Upper lobe of left lung (tissue), 4 donors: ENCODE measurements around the gene STOML1.
"Not testable (repeated sequence)": the region's sequence is repeated elsewhere in the genome, so short reads cannot be mapped to it uniquely, and the experiment has no call there.

Experiments
- POLR2A ChIP-seq, 4 donors: fragments of 450-650 bp; IDR thresholded peaks; one replicate each; pipeline ENCODE4 v1.5.1; 2016 to 2017; ENCODE audit warnings: antibody characterized with exemption in 4 of 4, mild to moderate bottlenecking in 2 of 4
- TF ChIP-seq, protein P1 (sequence below), 6 experiments: fragments of 450-650 bp in 4 of 6; fragments of 200-600 bp in 2 of 6; sonication (generic) in 2 of 6; IDR thresholded peaks; one replicate each; pipeline ENCODE4 v1.5.1; 2016 to 2019; ENCODE audit warnings: antibody characterized with exemption in 6 of 6

DNA sequence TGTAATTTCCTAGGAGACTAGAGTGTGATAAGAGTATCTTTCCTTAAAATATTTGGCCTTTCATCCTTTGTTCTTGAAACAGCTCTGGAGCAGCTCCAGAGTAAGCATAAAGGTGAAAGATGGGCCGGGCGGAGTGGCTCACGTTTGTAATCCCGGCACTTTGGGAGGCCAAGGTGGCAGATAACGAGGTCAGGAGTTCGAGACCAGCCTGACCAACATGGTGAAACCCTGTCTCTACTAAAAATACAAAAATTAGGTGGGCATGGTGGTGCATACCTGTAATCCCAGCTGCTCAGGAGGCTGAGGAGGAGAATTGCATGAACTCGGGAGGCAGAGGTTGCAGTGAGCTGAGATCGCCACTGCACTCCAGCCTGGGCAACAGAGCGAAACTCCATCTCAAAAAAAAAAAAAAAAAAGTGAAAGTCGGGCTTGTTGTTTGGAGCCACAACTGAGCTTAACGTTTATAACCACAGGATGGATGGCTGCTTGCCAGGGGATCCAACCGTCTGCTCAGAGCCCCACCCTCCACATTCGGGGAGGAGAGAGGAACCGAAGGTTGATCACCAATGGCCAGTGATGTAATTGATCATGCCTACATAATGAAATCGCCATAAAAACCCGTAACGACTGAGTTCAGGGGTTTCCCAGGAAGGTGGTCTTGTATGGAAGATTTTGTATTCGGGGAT lies 16.5 kb downstream of the STOML1 start:
- TF ChIP-seq, protein P1, sequence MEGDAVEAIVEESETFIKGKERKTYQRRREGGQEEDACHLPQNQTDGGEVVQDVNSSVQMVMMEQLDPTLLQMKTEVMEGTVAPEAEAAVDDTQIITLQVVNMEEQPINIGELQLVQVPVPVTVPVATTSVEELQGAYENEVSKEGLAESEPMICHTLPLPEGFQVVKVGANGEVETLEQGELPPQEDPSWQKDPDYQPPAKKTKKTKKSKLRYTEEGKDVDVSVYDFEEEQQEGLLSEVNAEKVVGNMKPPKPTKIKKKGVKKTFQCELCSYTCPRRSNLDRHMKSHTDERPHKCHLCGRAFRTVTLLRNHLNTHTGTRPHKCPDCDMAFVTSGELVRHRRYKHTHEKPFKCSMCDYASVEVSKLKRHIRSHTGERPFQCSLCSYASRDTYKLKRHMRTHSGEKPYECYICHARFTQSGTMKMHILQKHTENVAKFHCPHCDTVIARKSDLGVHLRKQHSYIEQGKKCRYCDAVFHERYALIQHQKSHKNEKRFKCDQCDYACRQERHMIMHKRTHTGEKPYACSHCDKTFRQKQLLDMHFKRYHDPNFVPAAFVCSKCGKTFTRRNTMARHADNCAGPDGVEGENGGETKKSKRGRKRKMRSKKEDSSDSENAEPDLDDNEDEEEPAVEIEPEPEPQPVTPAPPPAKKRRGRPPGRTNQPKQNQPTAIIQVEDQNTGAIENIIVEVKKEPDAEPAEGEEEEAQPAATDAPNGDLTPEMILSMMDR (IDR thresholded peaks at IDR 0.05), result not testable (repeated sequence)
- not testable (repeated sequence) for TF ChIP-seq POLR2A (IDR thresholded peaks at IDR 0.05)
